Measurements from ENCODE around the gene ABHD12.

Gene ABHD12

GRCh38 chr20:25257130-25257529 is 133.5 kb downstream of the ABHD12 start:
- Histone ChIP-seq H3K27me3 (ENCODE audit: insufficient read depth, poor library complexity, severe bottlenecking) (no peaks in the 10 kb centered on the region), H3K4me3 (replicated peaks; ENCODE audit: insufficient read depth, low read length) (no peak overlapping the region), H3K27ac (replicated peaks) (no peak overlapping the region)
- DNase-seq (ENCODE audit: low read depth in 1 of 2, low spot score in 1 of 2): no peak
- TF ChIP-seq POLR2AphosphoS5 (IDR thresholded peaks at IDR 0.05; ENCODE audit: low read depth) (no peak), GABPA (IDR thresholded peaks at IDR 0.05; ENCODE audit: low read depth) (no peak)

GRCh38 chr20:25256226-25256859 is 134.3 kb downstream of the ABHD12 start:
- no peak for DNase-seq (ENCODE audit: low read depth in 1 of 2, low spot score in 1 of 2)
- Histone ChIP-seq H3K27ac (replicated peaks) (no peak overlapping the region), H3K4me3 (replicated peaks; ENCODE audit: insufficient read depth, low read length) (no peak overlapping the region), H3K27me3 (ENCODE audit: insufficient read depth, poor library complexity, severe bottlenecking) (no peaks in the 10 kb centered on the region)
- TF ChIP-seq REST (IDR thresholded peaks at IDR 0.05; ENCODE audit: insufficient replicate concordance, low read depth): no peak
- TF ChIP-seq POLR2AphosphoS5 (IDR thresholded peaks at IDR 0.05; ENCODE audit: low read depth): no peak
- TF ChIP-seq SPI1 (IDR thresholded peaks at IDR 0.05; ENCODE audit: borderline replicate concordance, low read depth): no peak
- TF ChIP-seq, protein P1, sequence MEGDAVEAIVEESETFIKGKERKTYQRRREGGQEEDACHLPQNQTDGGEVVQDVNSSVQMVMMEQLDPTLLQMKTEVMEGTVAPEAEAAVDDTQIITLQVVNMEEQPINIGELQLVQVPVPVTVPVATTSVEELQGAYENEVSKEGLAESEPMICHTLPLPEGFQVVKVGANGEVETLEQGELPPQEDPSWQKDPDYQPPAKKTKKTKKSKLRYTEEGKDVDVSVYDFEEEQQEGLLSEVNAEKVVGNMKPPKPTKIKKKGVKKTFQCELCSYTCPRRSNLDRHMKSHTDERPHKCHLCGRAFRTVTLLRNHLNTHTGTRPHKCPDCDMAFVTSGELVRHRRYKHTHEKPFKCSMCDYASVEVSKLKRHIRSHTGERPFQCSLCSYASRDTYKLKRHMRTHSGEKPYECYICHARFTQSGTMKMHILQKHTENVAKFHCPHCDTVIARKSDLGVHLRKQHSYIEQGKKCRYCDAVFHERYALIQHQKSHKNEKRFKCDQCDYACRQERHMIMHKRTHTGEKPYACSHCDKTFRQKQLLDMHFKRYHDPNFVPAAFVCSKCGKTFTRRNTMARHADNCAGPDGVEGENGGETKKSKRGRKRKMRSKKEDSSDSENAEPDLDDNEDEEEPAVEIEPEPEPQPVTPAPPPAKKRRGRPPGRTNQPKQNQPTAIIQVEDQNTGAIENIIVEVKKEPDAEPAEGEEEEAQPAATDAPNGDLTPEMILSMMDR (IDR thresholded peaks at IDR 0.05; ENCODE audit: insufficient read depth, low read length): no peak
- TF ChIP-seq GABPA (IDR thresholded peaks at IDR 0.05; ENCODE audit: low read depth): no peak

- Histone ChIP-seq H3K4me3 (replicated peaks; ENCODE audit: insufficient read depth, low read length) (no peak overlapping the region), H3K27ac (replicated peaks) (no peak overlapping the region), H3K27me3 (ENCODE audit: insufficient read depth, poor library complexity, severe bottlenecking) (no peaks in the 10 kb centered on the region)
- no peak for DNase-seq (ENCODE audit: low read depth in 1 of 2, low spot score in 1 of 2)
- TF ChIP-seq, protein P1 (IDR thresholded peaks at IDR 0.05; ENCODE audit: insufficient read depth, low read length): no peak
- no peak for TF ChIP-seq SPI1 (IDR thresholded peaks at IDR 0.05; ENCODE audit: borderline replicate concordance, low read depth)
- TF ChIP-seq POLR2AphosphoS5 (IDR thresholded peaks at IDR 0.05; ENCODE audit: low read depth): no peak
- TF ChIP-seq REST (IDR thresholded peaks at IDR 0.05; ENCODE audit: insufficient replicate concordance, low read depth): no peak
- no peak for TF ChIP-seq GABPA (IDR thresholded peaks at IDR 0.05; ENCODE audit: low read depth)
Measured at GRCh38 chr20:25254986-25255680, 135.5 kb downstream of the ABHD12 start.

DNA sequence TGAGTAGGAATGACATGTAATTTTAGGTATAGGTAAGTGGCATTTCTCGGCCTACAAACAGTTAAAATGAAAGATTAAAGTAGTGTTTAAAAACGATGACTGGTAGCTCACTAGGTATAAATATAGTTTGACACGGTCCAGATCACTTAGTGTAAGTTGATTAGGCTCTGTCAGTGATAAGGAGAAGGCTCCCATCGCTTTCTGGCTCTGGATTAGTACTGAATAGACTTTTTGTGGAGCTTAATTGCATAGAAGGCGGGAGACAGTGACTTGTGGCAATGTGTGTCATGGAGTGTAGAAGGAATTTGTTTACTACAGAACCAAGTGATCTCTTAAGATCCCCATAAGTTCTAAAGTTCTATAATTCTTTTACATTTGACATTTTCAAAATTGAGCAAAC is 136.1 kb downstream of the ABHD12 start:
- H3K4me3 ChIP-seq (replicated peaks; ENCODE audit: insufficient read depth, low read length): no peak overlapping the region
- no peak overlapping the region for H3K27ac ChIP-seq (replicated peaks)
- H3K27me3 ChIP-seq (ENCODE audit: insufficient read depth, poor library complexity, severe bottlenecking): no peaks in the 10 kb centered on the region
- TF ChIP-seq REST (IDR thresholded peaks at IDR 0.05; ENCODE audit: insufficient replicate concordance, low read depth): no peak
- no peak for TF ChIP-seq POLR2AphosphoS5 (IDR thresholded peaks at IDR 0.05; ENCODE audit: low read depth)
- DNase-seq (ENCODE audit: low read depth in 1 of 2, low spot score in 1 of 2): no peak
